SKM-1 (cell line): ENCODE results near the gene RNF39.
A peak's percentile ranks its signal among the peaks of the same experiment; 100 is the strongest.
"Not testable (repeated sequence)": the region's sequence is repeated elsewhere in the genome, so short reads cannot be mapped to it uniquely, and the experiment has no call there.

Experiments used
- DNase-seq: peaks from one replicate; lab custom pipeline; 2025; ENCODE audit not compliant: unreplicated experiment; lab: John Stamatoyannopoulos, UW

RNF39 gene, protein sequence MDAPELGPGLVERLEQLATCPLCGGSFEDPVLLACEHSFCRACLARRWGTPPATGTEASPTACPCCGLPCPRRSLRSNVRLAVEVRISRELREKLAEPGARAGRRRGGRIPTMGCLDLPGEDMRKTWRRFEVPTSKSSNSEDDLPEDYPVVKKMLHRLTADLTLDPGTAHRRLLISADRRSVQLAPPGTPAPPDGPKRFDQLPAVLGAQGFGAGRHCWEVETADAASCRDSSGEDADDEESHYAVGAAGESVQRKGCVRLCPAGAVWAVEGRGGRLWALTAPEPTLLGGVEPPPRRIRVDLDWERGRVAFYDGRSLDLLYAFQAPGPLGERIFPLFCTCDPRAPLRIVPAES

DNA sequence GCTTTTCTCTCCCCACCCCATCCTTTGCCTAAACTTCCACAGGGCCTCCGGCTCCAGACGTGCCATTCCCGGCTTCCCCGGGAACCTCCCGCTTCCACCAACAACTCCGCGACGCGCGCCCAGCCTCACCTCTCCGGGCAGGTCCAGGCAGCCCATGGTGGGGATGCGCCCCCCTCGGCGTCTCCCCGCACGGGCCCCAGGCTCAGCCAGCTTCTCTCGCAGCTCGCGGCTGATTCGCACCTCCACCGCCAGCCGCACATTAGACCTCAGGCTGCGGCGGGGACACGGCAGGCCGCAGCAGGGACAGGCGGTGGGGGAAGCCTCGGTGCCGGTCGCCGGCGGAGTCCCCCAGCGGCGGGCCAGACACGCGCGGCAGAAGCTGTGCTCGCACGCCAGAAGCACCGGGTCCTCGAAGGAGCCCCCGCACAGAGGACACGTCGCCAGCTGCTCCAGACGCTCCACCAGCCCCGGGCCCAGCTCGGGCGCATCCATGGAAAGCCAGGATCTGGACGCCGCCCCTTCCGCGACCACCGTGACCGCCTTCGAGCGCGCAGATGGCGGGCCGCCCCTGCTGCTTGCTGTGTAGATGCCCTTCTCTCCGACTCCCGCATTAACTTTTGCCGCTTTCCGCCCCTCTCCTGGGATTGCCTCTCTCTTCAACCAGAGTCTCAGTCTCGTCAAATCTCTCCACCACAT is at the start of gene RNF39:
RNF39 (minus strand) TSS at position 676 of the 696 bp plus-strand sequence; CDS start at position 492, 184 bp downstream.
- no peak for DNase-seq

DNA sequence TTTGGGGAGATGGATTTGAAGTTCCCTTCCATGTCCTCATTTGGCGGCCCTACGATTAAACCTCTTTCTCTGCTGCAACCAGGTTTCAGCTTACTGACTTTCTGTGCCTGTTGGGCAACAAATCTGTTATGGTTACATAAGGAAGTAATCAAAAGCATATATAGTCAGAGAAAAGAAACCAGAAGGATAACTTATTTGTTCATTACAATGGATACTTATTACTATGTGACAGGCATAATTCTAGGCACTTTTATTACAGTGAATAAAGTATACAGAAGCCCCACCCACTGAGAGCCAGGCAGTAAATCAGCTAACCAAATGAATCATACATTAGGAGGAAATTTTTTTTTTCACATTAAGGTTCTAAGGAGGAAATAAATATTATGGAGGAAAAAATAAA is 46.9 kb upstream of the RNF39 start:
- DNase-seq, result no peak

DNA sequence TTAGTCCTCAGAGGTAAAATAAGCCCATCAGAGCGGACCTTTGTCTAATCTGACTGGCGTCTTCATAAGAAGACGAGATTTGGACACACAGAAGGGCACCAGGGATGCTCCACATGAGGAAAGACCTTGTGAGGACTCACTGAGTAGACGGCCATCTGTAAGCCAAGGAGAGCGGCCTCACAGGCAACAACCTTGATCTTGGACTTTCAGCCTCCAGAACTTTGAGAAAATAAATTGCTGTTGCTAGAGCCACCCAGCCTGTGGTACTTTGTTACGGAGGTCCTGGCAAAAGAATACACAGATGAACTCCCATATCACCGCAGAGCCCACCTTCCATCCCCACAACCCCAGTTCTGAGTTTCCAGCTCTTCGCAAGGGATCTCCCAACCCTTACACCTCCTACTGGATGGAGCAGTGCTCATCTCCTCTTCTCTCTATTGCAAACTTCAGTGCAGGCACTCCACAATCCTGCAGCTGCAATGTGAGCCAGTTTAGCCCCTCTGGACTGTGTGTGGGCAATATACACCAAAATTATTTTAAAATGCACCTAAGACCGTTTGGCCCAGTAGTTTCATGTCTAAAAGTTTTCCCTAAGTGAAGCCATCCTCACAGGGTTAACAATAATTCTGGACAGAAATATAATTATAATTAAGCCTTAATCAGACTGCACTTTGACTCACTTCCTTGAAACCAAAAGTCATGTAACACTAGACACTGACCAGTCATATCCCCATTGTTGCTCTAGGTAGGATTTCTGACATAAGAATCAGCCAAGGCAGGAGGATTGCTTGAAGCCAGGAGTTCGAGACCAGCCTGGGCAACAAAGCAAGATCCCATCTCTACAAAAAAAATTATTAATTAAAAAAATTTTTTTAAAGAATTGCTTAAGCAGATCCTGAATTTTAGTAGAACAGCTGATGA is 46.1 kb upstream of the RNF39 start:
- DNase-seq, result no peak

DNA sequence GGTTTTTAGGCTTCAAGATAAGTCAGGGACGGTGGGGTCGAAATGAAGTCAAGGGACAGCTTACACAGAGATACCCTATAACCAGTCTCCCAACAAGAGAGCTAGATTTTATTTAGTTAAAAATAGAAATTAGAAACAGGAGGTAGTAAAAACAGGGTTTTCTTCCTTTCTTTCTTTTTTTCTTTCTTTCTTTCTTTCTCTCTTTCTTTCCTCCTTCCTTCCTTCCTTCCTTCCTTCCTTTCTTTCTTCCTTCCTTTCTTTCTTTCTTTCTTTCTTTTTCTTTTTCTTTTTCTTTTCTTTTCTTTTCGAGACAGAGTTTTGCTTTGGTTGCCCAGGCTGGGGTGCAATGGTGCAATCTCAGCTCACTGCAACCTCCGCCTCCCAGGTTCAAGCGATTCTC is 43.1 kb upstream of the RNF39 start:
- not testable (repeated sequence) for DNase-seq

DNA sequence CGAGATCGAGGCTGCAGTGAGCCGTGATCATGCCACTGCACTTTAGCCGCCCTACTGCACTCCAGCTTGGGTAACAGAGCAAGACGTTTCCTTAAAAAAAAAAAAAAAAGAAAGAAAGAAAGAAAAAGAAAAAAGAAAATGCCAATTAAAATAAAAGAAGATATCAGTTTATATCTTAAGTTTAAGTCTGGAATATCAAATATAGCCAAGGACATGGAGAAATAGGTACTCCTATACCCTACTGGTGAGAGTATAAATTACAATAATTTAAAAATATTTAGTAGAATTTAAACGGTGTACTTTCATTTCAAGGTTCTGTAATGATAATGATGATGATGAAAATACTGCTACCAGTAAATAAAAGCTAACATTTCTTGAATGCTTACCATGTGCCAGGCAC is 41.2 kb upstream of the RNF39 start:
- DNase-seq, result no peak

DNA sequence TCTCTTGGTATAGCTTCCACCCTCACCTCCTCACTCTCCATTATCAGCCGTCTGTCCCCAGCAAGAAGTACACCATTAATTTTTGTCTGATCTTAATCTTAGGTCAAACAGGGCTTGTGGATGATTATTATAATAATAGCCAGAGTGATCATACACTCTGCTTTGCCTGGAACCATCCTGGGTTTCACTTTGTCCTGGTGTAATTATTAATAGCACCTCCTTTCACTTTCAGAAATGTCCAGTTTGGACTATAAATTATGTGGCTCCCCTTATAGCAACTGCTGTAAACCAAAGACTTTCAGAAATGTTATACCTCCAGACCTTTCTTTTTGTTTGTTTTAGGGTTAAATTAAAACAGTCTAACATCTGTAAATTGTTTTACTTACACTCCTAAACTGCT is 38.3 kb upstream of the RNF39 start:
- DNase-seq, result no peak

DNA sequence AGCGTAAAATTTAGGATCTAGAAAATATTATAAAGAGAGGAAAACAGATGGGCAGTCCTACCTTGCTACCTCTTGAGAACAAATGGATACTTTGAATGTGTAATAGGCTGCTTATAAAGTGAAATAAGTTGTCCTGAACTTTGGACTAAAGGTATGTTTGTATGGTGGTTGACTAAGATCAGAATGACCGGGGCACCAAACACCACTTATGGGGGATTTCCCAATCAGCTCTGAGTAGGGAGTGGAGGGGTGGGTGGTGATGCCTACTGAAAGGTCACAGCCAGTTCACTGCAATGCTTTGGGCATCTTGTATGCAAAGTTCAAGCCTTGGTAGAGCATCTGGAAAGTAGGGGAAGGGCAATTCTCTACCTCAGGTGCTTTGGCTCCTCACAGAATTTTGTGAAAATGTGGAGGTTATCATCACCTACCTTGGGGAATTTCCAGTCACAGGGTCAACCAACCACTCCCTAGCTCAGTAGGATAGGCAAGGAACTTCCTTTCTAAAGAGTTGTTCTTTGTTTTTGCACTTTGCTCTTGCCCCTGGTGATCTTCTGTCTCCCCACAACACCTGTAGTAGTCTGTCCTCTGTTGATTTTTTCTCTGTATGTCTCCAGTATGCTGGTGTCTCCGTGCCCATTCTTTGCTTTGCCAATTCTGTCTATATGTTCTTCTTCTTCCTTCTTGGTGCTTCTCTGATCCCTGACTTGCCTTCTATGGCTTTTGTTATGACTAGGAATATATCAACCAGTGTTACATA is 37.6 kb upstream of the RNF39 start, which contains the start of gene TRIM31:
TRIM31 (minus strand) TSS at position 88 of the 757 bp plus-strand sequence. CDS start 285 bp downstream, outside the sequence.
- DNase-seq, result no peak

DNA sequence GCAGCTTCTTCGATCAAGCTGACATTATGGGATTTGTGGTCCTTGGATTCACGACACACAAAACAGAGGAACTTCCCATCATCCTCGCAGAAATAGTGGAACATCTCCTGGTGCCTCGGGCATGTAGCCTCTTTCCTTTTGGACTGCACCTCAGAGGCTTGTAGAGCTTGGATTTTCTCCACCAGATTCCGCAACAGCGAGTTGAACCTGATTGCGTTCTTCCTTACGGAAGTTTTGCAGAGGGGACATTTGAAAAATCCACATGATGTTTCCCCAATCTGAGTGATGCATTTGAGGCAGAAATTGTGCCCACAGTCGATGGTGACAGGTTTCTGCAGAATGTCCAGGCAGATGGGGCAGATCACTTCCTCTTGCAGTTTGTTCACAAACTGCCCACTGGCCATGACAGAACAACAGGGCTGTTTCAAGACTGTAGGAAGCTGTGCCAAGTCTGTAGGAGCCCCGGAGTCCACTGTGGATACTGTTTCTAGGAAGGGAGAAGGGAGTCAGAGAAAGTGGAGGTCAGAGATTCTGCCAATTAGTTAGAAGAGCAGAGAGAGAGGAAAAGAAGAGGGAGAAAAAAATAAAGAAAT is 36.9 kb upstream of the RNF39 start:
- no peak for DNase-seq

DNA sequence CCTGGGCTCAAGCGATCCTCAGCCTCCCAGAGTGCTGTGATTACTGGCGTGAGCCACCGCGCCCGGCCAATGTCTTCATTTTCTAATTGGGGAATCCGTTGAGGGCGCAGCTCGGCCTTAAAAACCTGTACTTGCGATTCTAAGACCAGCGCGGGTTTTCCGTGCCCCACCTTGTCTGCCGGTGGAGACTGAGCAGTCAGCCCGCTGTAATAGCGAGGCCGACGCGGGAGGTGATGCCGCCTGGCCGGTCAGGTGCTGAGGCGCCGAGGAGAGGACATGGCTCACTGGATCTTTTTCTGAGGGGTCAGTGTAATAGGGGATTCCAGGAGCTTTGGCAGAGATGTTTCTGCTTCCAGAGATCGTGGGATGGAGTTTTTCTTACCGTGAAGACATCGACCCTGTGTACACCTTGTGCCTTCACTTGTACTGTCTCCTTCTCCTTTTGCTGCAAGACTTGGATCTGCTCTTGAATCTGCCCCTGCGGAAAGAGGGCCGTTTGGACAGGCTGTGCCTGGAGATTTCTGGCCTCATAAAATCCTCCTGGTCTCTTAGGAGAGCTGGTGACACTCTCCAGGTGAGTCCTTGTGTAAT is 35.8 kb upstream of the RNF39 start:
- DNase-seq, result no peak

DNA sequence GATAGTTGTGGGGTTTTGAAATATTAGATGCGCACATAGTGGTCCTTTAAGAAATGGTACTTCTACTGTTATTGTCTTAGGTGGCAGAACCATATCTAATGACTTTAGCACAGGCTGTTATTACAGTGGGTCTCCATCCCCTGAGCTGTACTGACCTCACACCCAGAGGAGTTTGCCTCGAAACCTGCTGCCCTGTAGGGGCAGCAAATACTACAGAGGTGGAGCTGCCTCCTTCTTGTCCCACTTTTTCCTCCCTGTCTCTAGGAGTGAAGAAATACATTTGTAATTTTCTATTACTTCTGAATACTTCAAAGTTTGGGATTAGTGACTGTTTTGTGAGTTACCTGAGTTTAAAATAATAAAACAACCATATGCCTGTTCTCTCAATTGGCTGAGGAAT is 29.1 kb upstream of the RNF39 start:
- no peak for DNase-seq

DNA sequence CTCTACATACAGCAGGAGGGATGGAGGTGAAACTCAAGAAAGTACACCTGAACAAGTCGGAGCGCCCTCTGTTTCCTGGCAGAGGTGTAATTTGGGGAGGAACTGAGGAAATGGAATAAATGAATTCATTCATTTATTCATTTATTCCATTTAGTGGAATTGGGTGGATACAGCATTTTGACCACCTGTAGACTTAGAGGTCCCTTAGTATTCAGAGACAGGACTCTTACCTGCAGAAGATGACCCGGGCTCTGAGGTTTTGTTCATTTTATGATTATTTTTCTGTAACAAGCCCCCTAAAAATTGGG is 28.3 kb upstream of the RNF39 start:
- no peak for DNase-seq

DNA sequence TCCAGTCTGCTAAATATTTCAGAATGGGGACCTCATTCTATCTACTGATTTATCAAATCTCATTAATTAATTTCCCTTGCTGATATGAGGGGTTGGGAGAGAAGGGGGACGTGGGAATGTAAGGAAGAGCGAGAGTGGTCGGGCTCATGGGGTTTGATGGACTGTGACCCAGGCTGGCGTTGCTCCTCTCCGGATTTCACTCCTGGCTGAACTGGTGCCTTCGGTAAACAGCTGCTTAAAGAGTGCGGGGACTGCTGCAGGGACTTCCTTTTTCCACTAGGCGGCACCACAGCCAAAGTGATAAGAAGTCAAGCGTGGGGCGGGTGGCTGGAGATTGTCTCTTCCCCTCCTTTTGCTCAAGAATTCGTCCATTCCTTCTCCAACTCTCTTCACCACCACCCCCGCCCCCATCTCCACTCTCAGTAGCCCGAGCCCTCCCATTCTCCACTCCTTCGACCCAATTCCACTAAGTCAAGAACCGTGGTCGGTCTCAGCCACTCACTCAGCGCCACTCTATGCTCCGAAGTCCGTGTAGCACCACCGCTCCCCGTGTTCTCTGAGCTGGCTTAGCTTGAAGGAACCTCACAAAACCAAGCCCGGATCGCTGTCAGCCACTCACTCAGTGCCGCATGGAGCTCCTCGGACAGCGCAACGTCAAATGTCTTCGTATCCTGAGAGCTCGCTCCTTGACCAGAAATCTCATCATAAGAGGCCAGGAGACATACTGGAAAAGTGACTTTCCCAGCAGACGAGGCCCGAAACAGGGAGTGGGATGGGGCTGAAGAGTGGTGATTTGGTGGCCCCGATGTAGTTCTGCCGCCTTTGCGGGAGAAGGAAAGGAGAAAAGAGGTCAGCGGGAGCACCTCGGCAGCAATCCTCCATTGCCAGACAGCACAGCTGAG is 27.7 kb upstream of the RNF39 start:
- DNase-seq, result peak; percentile 64

DNA sequence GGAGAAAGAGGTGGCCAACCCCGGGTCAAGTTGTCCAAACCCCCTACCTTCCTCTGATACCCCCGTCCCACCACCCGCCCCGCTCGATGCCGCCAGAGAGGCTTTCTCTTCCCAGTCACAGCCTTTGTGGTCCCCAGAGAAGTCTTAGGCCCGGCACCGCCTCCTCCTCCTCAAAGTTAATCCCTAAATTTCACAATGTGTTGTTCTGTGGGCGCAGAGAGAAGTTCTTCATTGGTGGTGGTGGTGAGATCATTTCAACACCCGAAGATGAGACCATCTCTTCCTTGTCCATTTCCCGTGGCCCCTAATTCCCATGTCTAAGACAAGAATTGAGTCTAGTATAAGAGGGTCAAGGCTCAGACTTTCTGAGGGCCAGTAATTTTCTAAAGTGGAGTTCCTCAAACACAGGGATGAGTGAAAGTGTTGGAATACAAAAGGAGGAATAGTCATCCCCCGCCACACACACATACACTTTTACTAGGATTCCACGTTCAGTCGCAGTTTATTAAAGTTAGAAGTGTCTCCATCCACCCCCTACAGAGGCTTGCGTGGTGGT is 26.9 kb upstream of the RNF39 start:
- DNase-seq, result peak; percentile 19

DNA sequence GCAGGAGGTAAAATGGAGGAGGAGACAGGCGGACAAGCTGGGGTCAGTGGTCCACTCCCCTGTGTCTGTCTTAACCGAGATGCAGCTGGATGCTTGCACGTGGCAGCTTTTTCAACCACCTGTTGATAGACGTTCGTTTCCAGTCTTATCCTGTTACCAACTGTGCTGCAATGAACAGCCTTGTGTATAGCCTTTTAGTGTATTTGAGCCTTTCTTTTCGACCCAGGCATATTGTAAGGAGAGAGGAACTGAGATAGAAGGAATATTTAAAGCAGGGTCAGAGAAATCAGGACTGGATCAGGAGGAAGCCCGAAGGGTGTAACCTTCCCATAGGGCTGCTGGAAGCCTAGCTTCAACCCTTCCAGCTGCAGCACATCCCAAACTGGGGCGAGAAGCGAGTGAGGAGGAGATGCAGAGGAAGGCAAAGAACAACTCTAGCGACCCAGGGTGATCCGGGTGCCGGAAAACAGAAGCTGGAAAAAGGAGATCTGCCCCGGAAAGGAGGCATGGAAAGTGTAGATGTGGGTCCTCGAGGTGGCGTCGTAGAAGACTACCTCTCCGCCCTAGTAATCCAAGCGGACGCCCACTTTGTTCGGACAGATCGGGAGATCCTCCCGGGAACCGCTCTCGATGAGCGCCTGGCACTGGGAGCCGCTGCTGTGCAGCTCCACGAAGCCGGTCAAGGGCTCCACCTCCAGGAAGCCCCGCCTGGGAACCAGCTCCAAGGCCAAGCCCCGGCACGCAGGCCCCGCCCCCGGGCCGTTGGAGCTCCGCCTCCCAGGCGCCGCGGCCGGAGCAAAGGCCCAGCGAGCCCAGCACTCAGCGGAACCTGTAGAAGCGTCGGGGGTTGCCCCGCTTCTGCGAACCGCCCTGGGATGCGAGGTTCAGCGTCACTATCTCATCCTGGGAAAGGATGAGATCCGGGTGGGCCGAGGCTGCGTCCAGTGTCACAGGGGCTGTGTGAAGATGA is 26.2 kb upstream of the RNF39 start:
- peak; percentile 7 for DNase-seq

DNA sequence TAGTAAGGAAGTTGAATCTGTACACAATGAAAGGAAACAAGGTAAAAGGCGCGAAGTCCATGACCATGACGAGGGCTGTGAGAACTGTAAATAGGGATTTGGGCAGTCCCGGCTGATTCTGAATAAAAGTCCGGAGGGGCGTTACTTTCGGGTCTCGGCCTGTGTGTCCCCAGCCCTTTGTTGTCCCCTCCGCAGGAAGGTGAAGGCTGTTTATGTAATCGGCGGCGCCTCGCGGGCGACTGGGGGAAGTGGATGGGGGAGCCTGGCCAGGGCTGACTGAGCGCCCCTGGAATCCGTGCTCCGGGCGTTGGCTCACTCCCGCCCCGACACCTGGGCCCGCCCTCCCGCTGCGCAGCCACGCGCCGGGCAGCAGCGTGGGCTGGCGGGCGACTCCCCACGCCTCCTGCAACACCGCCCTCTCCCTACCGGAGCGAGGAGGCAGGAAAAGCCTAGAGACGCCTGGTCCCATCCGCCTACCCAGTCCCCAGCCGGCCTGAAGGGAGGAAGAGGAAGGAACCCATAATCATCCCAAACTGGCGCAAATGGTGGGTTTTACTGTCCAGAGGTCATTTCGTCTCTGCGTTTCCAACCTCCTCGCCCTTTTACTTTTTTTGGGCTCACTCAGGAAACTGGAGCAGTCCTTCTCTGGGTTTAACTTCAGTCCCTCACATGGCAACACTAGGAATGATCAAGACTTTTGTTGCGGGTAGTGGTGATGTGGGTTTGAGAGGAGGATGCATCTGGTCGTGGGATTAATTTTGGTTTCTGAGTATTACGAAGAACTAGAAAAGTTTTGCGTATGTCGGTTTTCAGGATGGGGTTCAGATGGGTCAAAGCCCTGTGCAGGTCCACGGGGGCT is 25.2 kb upstream of the RNF39 start:
- DNase-seq, result no peak

DNA sequence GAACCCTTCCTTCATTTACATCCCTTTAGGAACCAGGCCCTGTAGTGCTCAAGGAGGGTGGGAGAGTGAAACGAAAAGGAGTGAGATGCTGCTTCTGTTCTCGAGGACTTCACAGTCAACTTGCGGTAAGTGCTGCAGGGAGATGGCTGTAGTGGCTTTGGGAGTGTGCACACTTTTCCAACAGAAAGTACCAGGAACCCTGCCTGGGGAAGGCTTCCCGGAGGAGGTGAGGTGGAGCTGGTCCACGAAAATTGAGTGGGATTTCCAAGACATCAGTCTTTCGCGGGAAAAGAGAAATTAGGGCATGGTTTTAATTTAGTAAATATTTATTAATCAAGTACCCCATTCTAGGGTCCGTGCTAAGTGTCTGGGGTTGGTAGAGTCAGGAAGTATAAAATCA is 24.6 kb upstream of the RNF39 start:
- DNase-seq, result no peak
